Measurements from ENCODE around the gene HSDL2.

The HSDL2 gene

DNA sequence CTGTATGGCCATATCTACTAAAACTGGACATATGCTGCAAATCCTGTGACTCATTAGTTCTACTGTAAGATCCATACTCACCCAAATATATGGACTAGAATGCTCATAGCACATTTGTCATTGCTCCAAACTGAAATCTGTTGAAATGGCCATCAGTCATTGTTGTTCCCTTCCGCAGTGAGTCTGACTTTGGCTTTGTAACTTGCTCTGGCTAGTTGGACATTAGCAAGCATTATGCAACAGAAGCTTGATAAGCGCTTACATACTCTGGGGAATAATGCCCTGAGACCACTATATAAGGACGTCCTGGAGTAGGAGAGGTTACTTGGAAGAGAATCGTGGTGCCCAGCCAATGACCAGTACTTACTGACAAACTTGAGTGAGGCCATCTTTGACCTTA lies 115.7 kb downstream of the HSDL2 start:
- H3K4me3 ChIP-seq (replicated peaks; ENCODE audit: low read depth, low read length): no peak overlapping the region
- no peak for DNase-seq (ENCODE audit: low read depth)
- TF ChIP-seq, protein P1, sequence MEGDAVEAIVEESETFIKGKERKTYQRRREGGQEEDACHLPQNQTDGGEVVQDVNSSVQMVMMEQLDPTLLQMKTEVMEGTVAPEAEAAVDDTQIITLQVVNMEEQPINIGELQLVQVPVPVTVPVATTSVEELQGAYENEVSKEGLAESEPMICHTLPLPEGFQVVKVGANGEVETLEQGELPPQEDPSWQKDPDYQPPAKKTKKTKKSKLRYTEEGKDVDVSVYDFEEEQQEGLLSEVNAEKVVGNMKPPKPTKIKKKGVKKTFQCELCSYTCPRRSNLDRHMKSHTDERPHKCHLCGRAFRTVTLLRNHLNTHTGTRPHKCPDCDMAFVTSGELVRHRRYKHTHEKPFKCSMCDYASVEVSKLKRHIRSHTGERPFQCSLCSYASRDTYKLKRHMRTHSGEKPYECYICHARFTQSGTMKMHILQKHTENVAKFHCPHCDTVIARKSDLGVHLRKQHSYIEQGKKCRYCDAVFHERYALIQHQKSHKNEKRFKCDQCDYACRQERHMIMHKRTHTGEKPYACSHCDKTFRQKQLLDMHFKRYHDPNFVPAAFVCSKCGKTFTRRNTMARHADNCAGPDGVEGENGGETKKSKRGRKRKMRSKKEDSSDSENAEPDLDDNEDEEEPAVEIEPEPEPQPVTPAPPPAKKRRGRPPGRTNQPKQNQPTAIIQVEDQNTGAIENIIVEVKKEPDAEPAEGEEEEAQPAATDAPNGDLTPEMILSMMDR (IDR thresholded peaks at IDR 0.05; ENCODE audit: low read length, missing control alignments): no peak

DNA sequence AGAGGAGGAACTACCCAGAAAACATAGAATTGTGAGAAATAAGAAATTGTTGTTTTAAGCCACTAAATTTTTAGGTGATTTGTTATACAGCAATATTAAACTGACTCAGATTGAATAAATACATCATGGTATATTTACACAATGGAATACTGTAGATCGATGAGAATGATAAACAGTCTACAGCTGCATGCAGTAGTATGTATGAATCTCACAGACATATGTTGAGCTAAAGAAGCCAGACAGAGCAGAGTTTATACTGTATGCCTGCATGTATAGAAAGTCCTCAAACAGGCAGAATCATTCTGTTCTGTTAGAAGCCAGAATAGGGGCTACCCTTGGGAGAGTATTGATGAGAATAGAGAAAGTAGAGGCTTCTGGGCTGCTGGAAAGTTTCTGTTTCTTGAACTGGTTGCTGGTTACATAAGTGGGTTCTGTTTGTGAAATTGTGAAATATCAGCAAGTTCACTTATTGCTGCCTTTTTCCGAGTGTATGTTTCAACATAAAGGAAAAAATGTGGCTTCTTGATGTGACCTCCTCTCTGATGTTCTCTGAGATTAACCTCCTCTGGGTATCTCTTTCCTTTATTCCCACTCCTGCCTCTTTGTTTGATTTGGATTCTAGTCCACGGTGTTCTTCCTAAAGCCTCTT lies 116.3 kb downstream of the HSDL2 start:
- no peak overlapping the region for H3K4me3 ChIP-seq (replicated peaks; ENCODE audit: low read depth, low read length)
- TF ChIP-seq, protein P1 (IDR thresholded peaks at IDR 0.05; ENCODE audit: low read length, missing control alignments): no peak
- DNase-seq (ENCODE audit: low read depth): no peak

DNA sequence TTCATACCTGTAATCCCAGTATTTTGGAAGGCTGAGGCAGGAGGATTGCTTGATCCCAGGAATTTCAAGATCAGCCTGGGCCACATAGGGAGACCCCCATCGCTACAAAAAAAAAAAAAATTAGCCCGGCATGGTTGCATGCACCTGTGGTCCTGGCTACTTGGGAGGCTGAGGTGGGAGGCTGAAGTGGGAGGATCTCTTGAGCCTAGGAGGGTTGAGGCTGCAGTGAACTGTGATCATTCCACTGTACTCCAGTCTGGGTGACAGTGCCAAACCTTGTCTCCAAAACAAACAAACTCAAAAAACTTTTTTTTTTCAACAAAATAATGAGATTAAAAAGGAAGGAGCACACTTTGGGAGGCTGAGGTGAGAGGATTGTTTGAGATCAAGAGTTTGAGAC lies 120.9 kb downstream of the HSDL2 start:
- no peak overlapping the region for H3K4me3 ChIP-seq (replicated peaks; ENCODE audit: low read depth, low read length)
- TF ChIP-seq, protein P1 (IDR thresholded peaks at IDR 0.05; ENCODE audit: low read length, missing control alignments): no peak
- DNase-seq (ENCODE audit: low read depth): no peak

DNA sequence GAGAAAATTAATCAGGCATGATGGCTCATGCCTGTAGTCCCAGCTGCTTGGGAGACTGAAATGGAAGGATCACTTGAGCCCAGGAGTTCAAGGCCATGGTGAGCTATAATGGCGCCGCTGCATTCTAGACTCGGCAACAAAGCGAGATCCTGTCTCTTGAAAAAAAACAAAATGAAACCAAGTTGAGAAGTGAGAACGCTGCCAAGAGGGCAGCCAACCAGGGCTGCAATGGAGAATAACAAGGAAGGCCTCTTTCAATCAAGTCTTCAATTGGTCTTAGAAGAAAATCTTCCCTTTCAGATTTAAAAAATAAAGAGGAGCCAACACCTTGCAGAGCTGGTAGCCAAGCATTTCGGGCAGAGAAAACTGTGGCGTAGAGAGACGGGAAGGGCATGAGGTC lies 121.4 kb downstream of the HSDL2 start:
- TF ChIP-seq, protein P1 (IDR thresholded peaks at IDR 0.05; ENCODE audit: low read length, missing control alignments): no peak
- H3K4me3 ChIP-seq (replicated peaks; ENCODE audit: low read depth, low read length): no peak overlapping the region
- DNase-seq (ENCODE audit: low read depth): no peak

DNA sequence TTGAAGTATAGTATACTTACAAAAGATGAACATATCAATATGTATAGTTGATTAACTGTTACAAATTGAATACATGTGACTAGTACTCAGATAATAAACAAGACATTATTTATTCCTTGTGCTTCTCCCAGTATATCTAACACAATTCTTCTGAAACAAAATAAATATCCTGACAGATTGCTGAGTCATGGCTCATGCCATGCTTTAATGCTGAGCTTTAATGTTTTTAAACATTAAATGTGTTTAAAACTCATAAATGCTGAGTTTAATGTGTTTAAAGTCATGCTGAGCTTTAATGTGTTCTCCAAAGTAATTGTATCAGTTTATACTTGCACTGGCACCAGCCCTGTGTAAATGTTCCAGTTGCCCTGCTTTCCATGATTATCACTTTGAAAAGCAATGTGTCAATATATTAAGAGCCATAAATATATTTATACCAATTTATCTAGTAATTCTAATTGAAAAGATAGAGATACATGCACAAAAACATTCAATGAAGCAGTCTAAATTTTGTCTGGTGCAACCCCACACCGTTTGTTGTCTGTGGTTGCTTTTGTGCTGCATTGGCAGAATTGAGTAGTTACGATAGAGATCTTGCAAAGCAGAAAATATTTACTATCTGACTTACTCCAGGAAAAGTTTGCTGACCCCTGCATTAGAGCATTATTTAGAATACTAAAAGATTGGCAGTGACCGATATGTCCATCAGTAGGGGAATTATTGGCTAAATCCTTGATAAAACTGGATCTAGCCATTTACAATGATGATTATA lies 122.5 kb downstream of the HSDL2 start:
- TF ChIP-seq, protein P1 (IDR thresholded peaks at IDR 0.05; ENCODE audit: low read length, missing control alignments): no peak

DNA sequence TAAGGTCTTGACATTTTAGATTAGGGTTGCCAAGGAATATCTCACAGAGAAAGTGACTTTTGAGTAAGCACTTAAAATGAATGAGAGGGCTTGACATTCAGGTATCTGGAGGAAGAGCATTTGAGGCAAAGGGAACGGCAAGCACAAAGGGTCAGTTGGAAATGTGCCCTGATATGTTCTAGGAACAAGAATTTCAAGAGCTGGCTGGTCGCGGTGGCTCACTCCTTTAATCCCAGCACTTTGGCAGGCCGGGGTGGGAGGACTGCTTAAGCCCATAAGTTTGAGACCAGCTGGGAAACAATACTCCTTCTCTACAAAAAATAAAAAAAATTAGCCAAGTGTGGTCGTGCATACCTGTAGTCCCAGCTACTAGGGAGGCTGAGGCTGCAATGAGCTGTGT lies 123.3 kb downstream of the HSDL2 start:
- H3K4me3 ChIP-seq (replicated peaks; ENCODE audit: low read depth, low read length): no peak overlapping the region
- no peak for DNase-seq (ENCODE audit: low read depth)
- TF ChIP-seq, protein P1 (IDR thresholded peaks at IDR 0.05; ENCODE audit: low read length, missing control alignments): no peak

More for the DNA sequence above, 122.5 kb downstream of the HSDL2 start:
- no peak overlapping the region for H3K4me3 ChIP-seq (replicated peaks; ENCODE audit: low read depth, low read length)
- DNase-seq (ENCODE audit: low read depth): no peak

Data from fibroblast of pulmonary artery (primary cell).